GM18870 (cell line): ENCODE results near the gene EGFLAM.

Experiments used
- ATAC-seq: cut with Tn5 transposase; IDR thresholded peaks from one replicate; pipeline ENCODE4 v1.9.1; 2021; ENCODE audit warnings: moderate library complexity; ENCODE audit not compliant: unreplicated experiment

The EGFLAM gene

DNA sequence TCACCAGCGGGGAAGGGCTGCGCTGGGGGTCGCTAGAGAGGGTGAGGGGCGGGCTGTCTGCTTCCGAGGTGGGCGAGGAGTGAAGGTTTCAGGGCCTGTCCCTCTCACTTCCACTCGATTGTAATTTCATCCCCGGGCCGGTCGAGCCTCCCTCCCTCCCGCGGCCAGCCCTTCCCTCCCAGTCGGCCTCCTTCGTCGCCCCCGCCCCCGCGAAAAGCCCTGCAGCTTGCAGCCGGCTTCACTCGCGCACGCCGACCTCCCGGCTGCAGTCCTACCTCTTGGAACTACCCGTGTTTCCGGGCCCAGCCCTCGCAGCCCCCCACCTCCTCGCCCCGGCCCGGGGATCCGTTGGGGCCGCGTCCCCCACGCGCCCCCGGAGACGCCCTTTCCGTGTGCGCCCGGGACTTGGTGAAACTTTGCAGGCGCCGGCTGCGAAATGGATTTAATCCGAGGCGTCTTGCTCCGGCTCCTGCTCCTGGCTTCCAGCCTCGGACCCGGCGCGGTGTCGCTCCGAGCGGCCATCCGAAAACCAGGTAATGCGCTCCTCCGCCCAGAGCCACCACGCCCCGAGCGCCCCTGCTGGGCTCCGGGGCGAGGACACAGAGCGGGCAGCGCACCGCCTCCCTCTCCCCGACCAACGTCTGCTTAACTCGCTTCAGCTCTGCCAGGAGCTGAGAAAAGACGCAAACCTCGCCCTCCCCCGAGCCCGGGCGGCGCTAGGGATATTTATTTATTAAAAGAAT lies at the start of gene EGFLAM:
TSS of gene EGFLAM (plus strand) at position 241 of the 743 bp plus-strand sequence. CDS start at position 437, 196 bp downstream.
- no peak for ATAC-seq

DNA sequence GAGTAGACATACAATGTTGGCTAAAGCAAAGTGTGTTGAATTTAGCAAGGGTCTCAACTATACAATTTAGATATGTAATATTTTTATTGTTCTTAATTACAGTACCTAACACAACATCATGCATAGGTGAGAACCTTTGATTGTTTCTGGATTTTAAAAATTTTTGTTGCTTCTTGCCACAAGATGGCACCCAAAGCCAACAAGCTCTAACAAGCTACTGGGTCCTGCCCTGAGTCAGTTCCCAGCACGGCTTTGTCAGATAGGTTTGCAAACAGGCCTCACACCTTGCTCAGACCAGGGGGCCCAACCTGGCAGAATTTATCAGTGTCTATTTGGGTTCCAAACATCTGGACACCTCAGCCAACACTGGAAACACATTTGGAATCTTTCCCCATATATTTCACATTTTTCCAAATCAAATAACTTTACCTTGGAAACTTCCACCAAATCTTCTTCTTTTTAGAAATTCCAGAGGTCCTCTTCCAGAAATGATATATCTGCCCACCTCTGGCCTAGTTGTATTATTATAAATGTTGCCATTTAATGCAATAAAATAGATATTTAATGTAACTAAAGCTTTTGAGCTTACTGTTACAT lies 49.5 kb upstream of the EGFLAM start:
- no peak for ATAC-seq

GRCh38 chr5:38210676-38211353 lies 47.5 kb upstream of the EGFLAM start:
- ATAC-seq: no peak

GRCh38 chr5:38211354-38211710 lies 47.0 kb upstream of the EGFLAM start:
- ATAC-seq: no peak

DNA sequence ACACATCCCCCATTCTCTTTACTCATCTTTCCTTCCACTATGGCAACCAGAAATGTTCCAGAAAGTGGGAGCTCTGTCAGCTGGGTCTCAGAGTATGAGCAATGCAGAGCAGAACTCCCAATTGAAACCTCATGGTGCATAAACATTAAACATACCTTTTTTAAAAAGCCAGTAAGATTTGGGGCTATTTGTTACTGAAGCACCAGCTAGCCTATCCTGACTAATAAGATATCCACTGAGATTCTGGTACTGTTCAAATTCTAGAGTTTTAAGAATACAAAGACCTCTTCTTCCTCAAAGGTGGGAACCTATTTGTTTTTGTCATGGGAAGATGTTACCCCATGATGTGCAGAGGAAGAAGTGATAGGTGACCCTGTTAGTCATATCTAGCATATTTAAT lies 46.1 kb upstream of the EGFLAM start:
- no peak for ATAC-seq

DNA sequence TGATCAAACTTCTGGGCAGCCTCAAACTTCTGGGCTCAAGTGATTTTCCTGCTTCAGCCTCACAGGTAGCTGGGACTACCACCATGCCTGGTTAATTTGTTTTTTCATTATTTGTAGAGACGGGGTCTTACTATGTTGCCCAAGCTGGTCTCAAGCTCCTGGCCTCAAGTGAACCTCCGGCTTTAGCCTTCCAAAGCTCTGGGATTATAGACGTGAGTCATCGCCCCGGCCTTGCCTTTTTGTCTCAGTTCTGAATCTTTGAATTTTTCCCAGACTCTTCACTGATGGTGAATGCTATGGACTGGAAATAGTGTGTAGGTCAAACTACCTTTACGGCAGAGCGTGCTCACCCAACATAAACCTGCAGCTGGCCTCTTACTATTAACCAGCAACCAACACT lies 32.3 kb upstream of the EGFLAM start:
- no peak for ATAC-seq

DNA sequence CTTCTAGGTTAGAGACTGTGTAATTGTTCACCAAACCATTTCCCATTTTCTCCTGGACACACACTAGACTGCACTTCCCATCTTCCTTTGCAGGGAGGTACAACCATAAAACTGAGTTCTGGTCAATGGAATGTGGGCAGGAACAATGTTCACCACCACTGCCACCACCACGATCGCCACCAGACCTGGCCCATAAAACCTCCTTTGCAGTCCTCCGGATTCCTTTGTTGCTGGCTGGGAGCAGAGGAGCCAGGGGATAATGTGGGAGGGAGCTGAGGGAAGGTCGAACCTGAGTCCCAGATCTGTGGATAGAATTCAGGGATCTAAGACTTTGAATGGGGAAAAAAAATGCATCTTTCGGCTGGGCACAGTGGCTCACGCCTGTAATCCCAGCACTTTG lies 29.4 kb upstream of the EGFLAM start:
- ATAC-seq: no peak

- no peak for ATAC-seq
Measured at GRCh38 chr5:38234737-38235136, 23.6 kb upstream of the EGFLAM start.

DNA sequence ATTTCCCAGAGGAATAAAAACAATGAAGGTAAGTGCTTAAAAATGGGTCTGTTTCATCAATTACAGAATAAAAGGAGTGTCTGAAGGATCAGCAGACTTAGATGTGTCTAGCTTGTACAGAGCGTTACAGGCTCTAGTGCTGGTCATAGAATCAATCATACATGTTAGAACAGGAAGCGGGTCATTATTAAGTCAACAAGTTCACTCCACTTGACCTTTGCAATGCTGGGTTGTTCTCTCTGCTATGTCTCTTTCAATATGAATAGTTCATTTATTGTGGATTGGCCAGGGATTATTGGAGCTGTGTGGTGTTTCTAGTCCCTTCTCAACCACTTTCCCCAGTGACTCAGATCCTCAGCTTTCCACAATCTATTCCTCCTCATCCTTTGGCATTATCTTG lies 20.7 kb upstream of the EGFLAM start:
- no peak for ATAC-seq

DNA sequence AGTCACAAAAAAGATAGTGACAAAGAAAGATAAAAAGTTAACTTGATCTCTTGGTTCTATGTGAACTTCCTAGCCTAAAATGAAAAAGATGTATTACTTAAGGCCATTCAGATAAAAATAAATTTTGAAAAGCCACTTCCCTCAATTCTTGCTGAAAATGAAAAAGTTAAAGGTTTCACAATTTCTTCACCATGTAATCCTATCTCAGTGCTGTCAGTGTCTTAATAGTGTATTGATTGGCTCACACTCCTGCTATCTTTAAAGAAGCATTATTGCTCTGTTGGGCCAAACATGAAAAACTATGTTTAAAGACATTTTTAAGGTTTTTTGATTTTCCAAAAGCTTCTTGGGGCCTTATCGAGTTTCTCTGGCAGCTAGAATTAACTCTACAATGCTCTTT lies 18.1 kb upstream of the EGFLAM start:
- ATAC-seq: no peak

DNA sequence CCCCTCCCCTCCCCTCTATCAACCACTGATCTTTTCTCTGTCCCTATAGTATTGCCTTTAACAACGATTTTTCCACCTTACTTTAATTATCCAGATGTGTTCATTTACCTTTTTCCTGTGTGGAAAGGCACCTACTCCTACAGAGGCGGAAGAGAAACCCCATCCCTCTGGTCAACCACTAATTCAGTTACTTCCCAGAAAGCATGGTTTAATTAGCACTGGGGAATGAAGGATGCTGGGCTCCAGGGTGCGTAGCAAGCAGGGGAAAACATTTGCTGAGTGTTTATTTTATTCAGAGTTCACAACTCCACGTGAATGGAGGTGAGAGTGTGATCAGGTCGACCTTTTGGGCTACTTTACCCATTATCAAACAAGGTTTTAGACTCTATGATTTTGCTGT lies 16.7 kb upstream of the EGFLAM start:
- ATAC-seq: no peak

DNA sequence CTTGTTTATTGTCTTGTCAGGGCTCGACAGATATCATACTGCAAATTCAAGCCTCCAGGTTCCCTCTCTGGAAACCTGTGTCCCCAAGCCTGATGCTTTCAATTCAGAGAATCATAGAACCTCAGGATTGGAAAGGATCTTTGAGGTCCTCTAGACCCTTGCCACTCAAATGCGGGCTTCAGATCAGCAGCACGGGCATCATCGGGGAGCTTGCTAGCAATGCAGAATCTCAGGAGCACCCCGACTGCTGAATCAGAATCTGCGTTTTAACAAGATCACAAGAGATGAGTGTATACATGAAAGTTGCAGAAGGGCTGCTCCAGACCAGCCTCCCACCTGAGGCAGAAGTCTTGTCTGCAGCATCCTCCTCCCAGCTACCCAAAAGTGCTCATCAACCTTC lies 13.1 kb upstream of the EGFLAM start:
- ATAC-seq: no peak

DNA sequence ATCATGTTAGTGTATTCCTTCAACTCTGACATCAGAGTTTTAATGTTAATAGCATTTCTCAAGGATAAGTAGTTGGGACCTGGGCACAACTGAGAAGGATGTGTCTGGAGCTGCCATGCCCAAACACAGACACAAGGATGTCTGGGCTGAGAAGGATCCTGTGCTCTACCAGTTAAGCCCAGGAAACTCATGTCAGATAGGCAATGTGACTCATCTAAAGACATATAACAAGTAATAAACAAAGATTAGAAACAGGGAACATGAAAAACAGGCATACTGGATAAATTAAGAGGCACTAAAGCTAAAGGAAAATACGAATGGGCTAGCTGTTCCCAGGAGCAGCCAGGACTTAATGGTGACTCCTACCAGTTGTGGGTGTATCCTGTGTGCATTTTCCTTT lies 9.1 kb upstream of the EGFLAM start:
- ATAC-seq: no peak

DNA sequence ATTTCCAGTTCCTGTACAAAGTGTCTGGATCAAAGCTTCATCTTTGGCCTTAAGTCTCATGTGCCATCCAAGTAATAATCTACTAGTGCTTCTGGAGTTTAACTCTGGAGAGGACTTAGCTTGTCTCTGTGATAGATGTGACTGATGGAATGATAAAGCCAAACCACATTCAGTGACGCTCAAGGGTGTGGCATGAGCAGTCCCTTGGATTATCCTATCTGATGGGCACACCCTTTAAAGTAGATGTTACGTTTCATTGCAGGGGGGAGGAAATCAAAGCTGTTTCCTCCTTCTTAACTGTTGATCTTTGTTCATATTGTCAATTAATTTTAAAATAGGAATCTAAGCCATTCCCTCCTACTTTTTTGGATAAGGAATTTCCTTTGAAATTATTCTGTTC lies 8.5 kb upstream of the EGFLAM start:
- no peak for ATAC-seq

DNA sequence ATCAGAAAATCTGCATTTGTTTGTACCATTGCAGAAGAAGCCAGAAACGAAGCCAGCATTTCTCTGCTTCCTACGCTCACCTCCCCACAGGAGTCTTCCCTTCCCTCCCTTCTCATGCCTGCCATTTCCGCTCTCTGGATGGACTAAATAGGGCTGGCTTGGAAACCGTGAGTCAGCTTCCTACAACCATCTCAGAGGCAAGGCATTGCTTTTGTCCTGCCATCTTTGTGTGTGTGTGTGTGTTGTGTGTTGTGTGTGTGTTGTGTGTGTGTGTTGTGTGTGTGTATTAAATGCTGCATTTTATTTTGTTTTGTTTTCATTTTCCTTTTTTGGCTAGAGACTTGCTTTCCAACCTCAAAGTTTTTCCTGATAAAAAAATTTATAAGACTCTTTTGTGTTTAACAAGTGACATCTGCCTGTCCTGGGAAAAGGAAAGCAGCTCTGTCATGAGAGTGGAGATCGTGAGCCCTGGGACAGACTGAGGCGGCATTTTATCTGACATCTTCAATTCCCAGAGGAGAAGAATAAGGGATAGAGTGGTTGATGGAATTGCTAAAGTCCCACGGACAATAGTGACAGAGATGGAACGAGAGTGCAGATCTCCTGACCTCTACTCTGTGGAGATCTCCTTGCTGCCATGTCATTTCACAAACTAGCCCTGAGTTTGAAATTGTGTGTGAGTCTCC lies 7.5 kb upstream of the EGFLAM start:
- no peak for ATAC-seq

GRCh38 chr5:38253759-38254158 lies 4.6 kb upstream of the EGFLAM start:
- no peak for ATAC-seq

DNA sequence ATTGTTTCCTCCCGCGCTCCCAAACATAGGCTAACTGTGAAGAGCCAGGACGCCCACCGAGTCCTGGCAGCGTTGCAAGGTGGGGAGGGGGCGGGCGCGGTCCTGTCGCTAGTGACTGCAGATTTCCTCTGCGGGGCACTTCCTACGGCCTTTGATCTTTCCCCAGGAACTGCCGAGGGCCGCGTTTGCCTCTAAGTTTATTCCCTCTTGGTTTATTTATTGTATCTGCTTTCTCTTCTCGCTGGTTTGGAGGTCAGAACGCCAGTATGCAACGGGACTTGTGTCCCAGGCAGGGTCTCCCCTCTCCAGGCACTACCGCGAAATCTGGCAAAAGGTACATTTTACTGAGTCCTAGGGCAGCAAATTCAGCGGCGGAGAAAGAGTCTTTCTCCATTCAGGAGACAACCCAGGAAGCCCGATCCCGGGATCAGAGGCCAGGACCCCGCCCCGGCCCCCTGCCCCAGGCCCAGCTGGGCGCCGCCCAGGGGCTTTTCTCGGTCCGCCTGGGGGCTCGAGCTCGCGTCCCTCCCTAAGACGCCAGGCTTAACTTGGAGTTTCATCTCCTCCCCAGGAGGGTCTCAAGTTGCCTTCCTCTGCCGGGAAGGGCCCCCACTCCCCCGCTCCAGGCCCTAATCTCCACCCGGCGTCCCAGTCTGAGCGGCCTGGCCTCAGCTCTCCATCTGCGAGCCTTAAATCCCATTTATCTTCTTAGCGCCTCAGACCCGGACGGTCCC lies 884 bp upstream of the EGFLAM start:
- no peak for ATAC-seq

DNA sequence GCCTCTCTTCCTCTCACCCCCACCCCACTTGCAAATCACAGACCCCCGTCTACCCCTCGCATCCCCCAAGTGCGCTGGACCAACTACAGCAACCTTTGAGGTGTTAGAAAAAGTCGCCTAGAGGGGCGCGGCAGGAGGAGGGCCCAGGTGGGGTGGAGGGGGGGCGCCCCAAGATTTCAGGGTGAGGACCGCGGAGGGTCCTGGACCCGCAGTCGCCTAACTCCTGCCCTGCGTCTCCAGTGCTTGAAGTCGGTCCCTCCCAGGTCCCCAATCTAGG lies 379 bp upstream of the EGFLAM start:
- ATAC-seq: no peak

- no peak for ATAC-seq
Measured at GRCh38 chr5:38259062-38259808, 876 bp downstream of the EGFLAM start.

DNA sequence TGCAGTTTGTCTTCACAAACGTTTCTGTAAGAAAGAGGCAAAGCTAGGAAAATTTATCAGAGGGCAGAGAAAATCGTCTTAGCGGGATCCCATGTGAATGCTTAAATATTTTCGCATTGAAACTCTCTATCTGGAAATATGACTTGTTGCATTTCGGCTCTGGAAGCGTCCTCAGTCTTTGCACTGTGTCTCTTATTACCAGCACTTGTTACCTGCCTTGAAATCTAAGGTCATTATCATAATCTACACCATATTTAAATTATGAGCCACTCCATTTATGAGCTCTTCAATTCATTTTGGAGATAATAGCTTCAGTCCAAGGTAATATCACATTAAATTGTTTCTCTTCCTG lies 1.4 kb downstream of the EGFLAM start:
- ATAC-seq: no peak

GRCh38 chr5:38263983-38264382 lies 5.6 kb downstream of the EGFLAM start:
- ATAC-seq: no peak
